GM10248 (cell line): ENCODE measurements around the gene TET2.

Source experiments
- CTCF ChIA-PET: fragments of 300-600 bp; sonication (Branson Sonifier 250); formaldehyde crosslinking; extraction: SDS; loops from one replicate; lab custom pipeline; 2021; ENCODE audit warnings: antibody characterized with exemption; lab: Yijun Ruan, JAX
- POLR2A ChIA-PET: fragments of 350-650 bp; sonication (Branson Sonifier 250); formaldehyde crosslinking; extraction: SDS; loops from one replicate; lab custom pipeline; 2020; ENCODE audit warnings: antibody characterized with exemption; lab: Yijun Ruan, JAX
- DNase-seq: peaks from one replicate; pipeline ENCODE4 v3.0.0; 2012; ENCODE audit errors: extremely low spot score
- CTCF ChIP-seq: IDR thresholded peaks from 2 replicates; pipeline ENCODE4 v1.5.1; 2012; ENCODE audit warnings: mild to moderate bottlenecking, low read depth; ENCODE audit errors: extremely low read depth, missing control alignments, control extremely low read depth

The TET2 gene

DNA sequence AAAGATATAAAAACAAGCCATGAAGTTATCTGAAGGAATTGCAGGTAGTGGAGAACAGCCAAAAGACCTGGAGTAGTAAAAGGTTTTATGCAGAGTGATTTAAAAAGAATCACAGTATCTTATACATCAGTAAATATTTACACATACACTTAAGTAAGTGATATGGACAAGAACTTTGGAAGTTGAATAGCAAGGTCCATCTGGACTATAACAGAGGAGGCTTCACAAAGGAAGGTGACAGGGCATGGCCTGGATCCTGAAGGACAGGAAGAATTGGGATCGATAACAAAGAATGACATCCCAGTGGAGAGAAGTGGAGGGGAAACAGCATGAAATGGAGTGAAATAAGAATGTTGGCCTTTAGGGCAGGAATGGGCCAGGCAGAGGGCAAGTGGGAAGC, 46.2 kb downstream of the TET2 start:
- ChIA-PET POLR2A (no interaction called here), CTCF (interaction anchor here (1.3 to 2.1 kb wide), 4 partner anchors 13 to 522 kb away, joined by 3 to 6 read pairs (median 4); no protein-coding TSS in a partner anchor)
- no peak for DNase-seq
- no peak for TF ChIP-seq CTCF

GRCh38 chr4:105193536-105193935, 46.9 kb downstream of the TET2 start:
- TF ChIP-seq CTCF, result no peak
- no peak for DNase-seq
- CTCF ChIA-PET, result interaction anchor here (1.3 to 2.1 kb wide), 4 partner anchors 12 to 521 kb away, joined by 3 to 6 read pairs (median 4); no protein-coding TSS in a partner anchor
- POLR2A ChIA-PET, result interaction anchor here (2.3 kb wide), 1 partner anchor 21 kb away, joined by 6 read pairs; no protein-coding TSS in a partner anchor

DNA sequence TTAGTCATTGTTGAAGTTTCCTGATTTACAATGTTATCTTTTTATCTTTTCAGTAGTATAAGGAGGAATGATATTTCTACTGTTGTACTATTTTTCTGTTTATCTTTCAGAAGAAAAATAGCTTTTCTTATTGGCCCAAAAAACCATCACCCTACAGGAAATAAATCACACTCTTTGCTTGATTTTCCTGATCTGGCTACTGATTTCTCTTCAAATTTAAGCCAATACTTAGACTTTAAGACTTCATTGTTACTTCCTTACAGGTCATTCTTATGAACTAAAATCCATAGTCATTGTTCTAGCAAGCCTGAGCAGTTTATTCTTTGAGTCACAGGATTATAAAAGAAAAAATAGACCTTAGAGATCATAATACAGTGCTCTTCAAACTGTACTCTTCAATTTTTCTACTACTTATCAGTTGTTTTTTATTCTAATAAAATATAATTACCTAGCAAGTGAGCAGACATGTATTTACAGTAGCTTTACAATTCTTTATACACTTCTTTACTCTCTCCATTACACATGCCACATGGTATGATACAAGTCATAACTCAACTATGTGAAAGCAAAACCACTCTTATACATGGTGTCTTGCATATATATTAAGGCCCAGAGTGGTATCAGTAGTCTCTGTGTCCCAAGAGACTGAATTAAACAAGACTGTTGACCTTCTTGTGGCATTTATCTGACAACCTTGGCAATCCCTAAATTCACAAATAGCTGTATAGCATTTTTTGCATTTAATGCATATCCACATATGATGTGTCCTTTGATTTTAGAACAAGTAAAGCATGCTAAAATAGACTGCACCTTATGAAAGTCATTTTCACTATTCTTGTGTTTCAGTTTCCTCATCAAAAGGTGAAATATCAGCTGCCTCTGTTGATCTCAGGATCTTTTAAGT, 47.9 kb downstream of the TET2 start:
- ChIA-PET CTCF (interaction anchor here (1.0 to 2.1 kb wide), 8 partner anchors 8 to 520 kb away, joined by 3 to 8 read pairs (median 4); no protein-coding TSS in a partner anchor), POLR2A (interaction anchor here (2.3 kb wide), 1 partner anchor 20 kb away, joined by 6 read pairs; no protein-coding TSS in a partner anchor)
- DNase-seq, result peak; percentile 20
- no peak for TF ChIP-seq CTCF

GRCh38 chr4:105196523-105197145, 50.0 kb downstream of the TET2 start:
- DNase-seq, result no peak
- CTCF ChIA-PET, result interaction anchor here (0.9 to 2.0 kb wide), 12 partner anchors 8 to 519 kb away, joined by 3 to 11 read pairs (median 4); no protein-coding TSS in a partner anchor
- no peak for TF ChIP-seq CTCF
- POLR2A ChIA-PET, result no interaction called here

- CTCF ChIA-PET, result interaction anchor here (1.5 to 2.0 kb wide), 6 partner anchors 10 to 275 kb away, joined by 3 to 8 read pairs (median 4); no protein-coding TSS in a partner anchor
Observed at GRCh38 chr4:105197777-105198176, 51.1 kb downstream of the TET2 start.

More at GRCh38 chr4:105197777-105198176, 51.1 kb downstream of the TET2 start:
- TF ChIP-seq CTCF, result no peak
- DNase-seq, result no peak
- POLR2A ChIA-PET, result no interaction called here
